CD4-positive, alpha-beta T cell (primary cell): ENCODE results near the gene NEIL1. TPM values are rescaled to one million over a fixed set of nuclear protein-coding genes. Genes with fewer than 3 reads are reported as not detected.
A peak's percentile ranks its signal among the peaks of the same experiment; 100 is the strongest.
"Not testable (repeated sequence)": the region's sequence is repeated elsewhere in the genome, so short reads cannot be mapped to it uniquely, and the experiment has no call there.

Experiments
- ATAC-seq: fragments of 200-7000 bp; cut with Tn5 transposase; one replicate; pipeline ENCODE4 v1.10.0; 2022; ENCODE audit warnings: mild to moderate bottlenecking; ENCODE audit not compliant: poor library complexity
- CTCF ChIA-PET: fragments of 350-600 bp; sonication (Branson Sonifier 250); formaldehyde crosslinking; loops from one replicate; lab custom pipeline; 2021; ENCODE audit warnings: antibody characterized with exemption, inconsistent platforms; lab: Charles Lee
- POLR2A ChIA-PET: fragments of 350-600 bp; sonication (Branson Sonifier 250); formaldehyde crosslinking; loops from one replicate; lab custom pipeline; 2021; ENCODE audit warnings: antibody characterized with exemption, inconsistent platforms; lab: Charles Lee
- DNase-seq, 14 experiments: peaks; one replicate each; pipeline ENCODE4 v3.0.0-alpha.2; 2013 to 2020; ENCODE audit warnings: mixed read lengths in 2 of 14
- H3K27ac ChIP-seq, 2 donors: one replicate each; pipeline versions ENCODE4 v1.5.1 to v1.7.0; 2013; ENCODE audit warnings: low read length in 2 of 2, low read depth in 1 of 2, mild to moderate bottlenecking in 1 of 2
- H3K27me3 ChIP-seq, 2 experiments: 1 replicate in 1 of 2; 2 replicates in 1 of 2; pipeline versions ENCODE4 v1.6.1 to v1.7.0; 2013; ENCODE audit warnings: low read length in 2 of 2, control low read depth in 1 of 2, mild to moderate bottlenecking in 1 of 2, moderate library complexity in 1 of 2; ENCODE audit not compliant: insufficient read depth in 2 of 2, control insufficient read depth in 1 of 2
- H3K36me3 ChIP-seq: one replicate; pipeline ENCODE4 v1.6.1; 2013; ENCODE audit warnings: low read length, control low read depth; ENCODE audit not compliant: insufficient read depth
- H3K4me1 ChIP-seq: one replicate; pipeline ENCODE4 v1.6.1; 2013; ENCODE audit warnings: low read length, control low read depth; ENCODE audit not compliant: insufficient read depth
- H3K4me3 ChIP-seq: one replicate; pipeline ENCODE4 v1.5.1; 2013; ENCODE audit warnings: mild to moderate bottlenecking, low read length, moderate library complexity
- H3K9me3 ChIP-seq, 2 experiments: 1 replicate in 1 of 2; 2 replicates in 1 of 2; pipeline versions ENCODE4 v1.6.1 to v1.7.0; 2013; ENCODE audit warnings: low read length in 2 of 2, mild to moderate bottlenecking in 2 of 2, control low read depth in 1 of 2, moderate library complexity in 1 of 2; ENCODE audit not compliant: control insufficient read depth in 1 of 2, insufficient read depth in 1 of 2
- H3K27ac Mint-ChIP-seq: one replicate; pipeline ENCODE4 v1.8.0; 2020; ENCODE audit warnings: mixed read lengths
- H3K27me3 Mint-ChIP-seq: one replicate; pipeline ENCODE4 v1.8.0; 2021; ENCODE audit warnings: mixed read lengths
- H3K36me3 Mint-ChIP-seq: one replicate; pipeline ENCODE4 v1.8.0; 2021; ENCODE audit warnings: low read depth, mixed read lengths
- H3K4me1 Mint-ChIP-seq: one replicate; pipeline ENCODE4 v1.8.0; 2021; ENCODE audit warnings: low read depth, mixed read lengths
- H3K4me3 Mint-ChIP-seq: one replicate; pipeline ENCODE4 v1.8.0; 2020; ENCODE audit warnings: mild to moderate bottlenecking, mixed read lengths
- H3K9me3 Mint-ChIP-seq: one replicate; pipeline ENCODE4 v1.8.0; 2020; ENCODE audit warnings: mixed read lengths
- CTCF ChIP-seq: fragments of 200-600 bp; IDR thresholded peaks from one replicate; pipeline ENCODE4 v1.8.0; 2022; ENCODE audit warnings: antibody characterized with exemption, mild to moderate bottlenecking
- intact Hi-C, 2 experiments: fragments of 100-400 bp; cut with DNase I in 1 of 2; cut with micrococcal nuclease in 1 of 2; formaldehyde crosslinking; loops; one replicate each; pipeline versions ENCODE4 v1.15.1 to v1.9.0; 2023 to 2025; cut with DNase I, micrococcal nuclease
- total RNA-seq, 174 experiments: library from RNA in 2 of 174; stranded (reverse) in 2 of 174; gene quantifications; one replicate each; pipeline ENCODE4 v1.2.3 and lab custom pipeline; 2021 to 2026

The NEIL1 gene
- total RNA-seq, 2 experiments from 2014 or later: 30.5 to 30.6 TPM

- Histone ChIP-seq H3K4me3 (no peak overlapping the region), H3K27me3 (peaks cover 0 to 1% of the 10 kb centered on the region in 2 experiments), H3K27ac (no peak overlapping the region), H3K36me3 (no peaks in the 10 kb centered on the region), H3K4me1 (no peaks in the 10 kb centered on the region), H3K9me3 (no peaks in the 10 kb centered on the region)
- Mint-ChIP-seq H3K27me3 (no peaks in the 10 kb centered on the region), H3K27ac (no peak overlapping the region), H3K36me3 (no peaks in the 10 kb centered on the region), H3K4me3 (no peak overlapping the region), H3K4me1 (no peaks in the 10 kb centered on the region), H3K9me3 (no peaks in the 10 kb centered on the region)
- TF ChIP-seq CTCF: peak; percentile 24
- no peak for ATAC-seq
- intact Hi-C loops: no loop called here
- DNase-seq: no peak
- CTCF ChIA-PET: no interaction called here
- POLR2A ChIA-PET: no interaction called here
Measured at GRCh38 chr15:75314552-75315290, 32.1 kb upstream of the NEIL1 start.

- H3K36me3 Mint-ChIP-seq, H3K9me3 Mint-ChIP-seq, POLR2A ChIA-PET, H3K27ac Mint-ChIP-seq, DNase-seq, ATAC-seq, H3K4me1 ChIP-seq, H3K27me3 ChIP-seq, H3K9me3 ChIP-seq, H3K4me1 Mint-ChIP-seq, H3K27me3 Mint-ChIP-seq, intact Hi-C loops, H3K4me3 Mint-ChIP-seq, H3K4me3 ChIP-seq, H3K27ac ChIP-seq, CTCF ChIA-PET, H3K36me3 ChIP-seq: not testable (repeated sequence)
Measured at GRCh38 chr15:75319231-75319897, 27.5 kb upstream of the NEIL1 start.

DNA sequence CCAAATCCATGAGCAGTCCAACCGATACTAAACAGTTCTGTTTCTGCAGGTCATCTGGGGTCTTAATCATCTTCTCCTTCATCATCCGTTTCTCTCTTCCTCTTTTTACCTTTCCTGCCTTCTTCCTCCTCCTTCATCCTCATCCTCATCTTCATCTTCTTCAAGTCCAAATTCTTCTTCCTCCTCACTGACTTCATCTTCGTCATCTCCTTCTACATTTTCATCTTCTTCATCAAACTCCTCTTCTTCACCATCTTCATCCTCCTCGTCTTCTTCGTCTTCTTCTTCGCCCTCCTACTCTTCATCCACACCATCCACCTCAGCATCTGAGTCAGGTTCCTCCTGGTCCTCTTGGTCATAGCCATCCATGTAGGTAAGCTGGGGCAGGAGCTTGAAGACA lies 25.1 kb upstream of the NEIL1 start:
- no peak overlapping the region for H3K4me3 Mint-ChIP-seq
- H3K36me3 Mint-ChIP-seq: no peaks in the 10 kb centered on the region
- no peak for TF ChIP-seq CTCF
- H3K27me3 Mint-ChIP-seq: no peaks in the 10 kb centered on the region
- Histone ChIP-seq H3K9me3 (no peaks in the 10 kb centered on the region), H3K27ac (no peak overlapping the region), H3K27me3 (no peaks in the 10 kb centered on the region), H3K36me3 (no peaks in the 10 kb centered on the region), H3K4me1 (no peaks in the 10 kb centered on the region), H3K4me3 (no peak overlapping the region)
- CTCF ChIA-PET: no interaction called here
- intact Hi-C loops: loop anchor here in 1 of 2 experiments (5.0 kb wide), 1 partner anchor 79 kb away; no protein-coding TSS in a partner anchor
- no peaks in the 10 kb centered on the region for H3K9me3 Mint-ChIP-seq
- H3K4me1 Mint-ChIP-seq: no peaks in the 10 kb centered on the region
- ATAC-seq (no peak), DNase-seq (no peak)
- POLR2A ChIA-PET: no interaction called here
- H3K27ac Mint-ChIP-seq: no peak overlapping the region
